LNCAP (cell line): ENCODE measurements around the gene TNFAIP3.

Experiments
- CTCF ChIP-seq: fragments of 450-650 bp; IDR thresholded peaks from 2 replicates; pipeline ENCODE4 v1.5.1; 2017; ENCODE audit warnings: mild to moderate bottlenecking

TNFAIP3 gene

GRCh38 chr6:137836788-137837187 is 30.3 kb upstream of the TNFAIP3 start:
- no peak for TF ChIP-seq CTCF

- TF ChIP-seq CTCF = no peak
Measured at GRCh38 chr6:137839076-137839475, 28.0 kb upstream of the TNFAIP3 start.

GRCh38 chr6:137840252-137840651 is 26.8 kb upstream of the TNFAIP3 start:
- TF ChIP-seq CTCF = no peak

GRCh38 chr6:137843211-137843610 is 23.8 kb upstream of the TNFAIP3 start:
- TF ChIP-seq CTCF = no peak

- TF ChIP-seq CTCF = no peak
Measured at GRCh38 chr6:137845460-137845859, 21.6 kb upstream of the TNFAIP3 start.

- TF ChIP-seq CTCF = no peak
Measured at GRCh38 chr6:137846274-137846673, 20.8 kb upstream of the TNFAIP3 start.

- TF ChIP-seq CTCF = no peak
Measured at GRCh38 chr6:137846772-137847313, 20.2 kb upstream of the TNFAIP3 start.

- TF ChIP-seq CTCF = no peak
Measured at GRCh38 chr6:137847748-137848147, 19.3 kb upstream of the TNFAIP3 start.
